HG03039 (cell line): ENCODE results near the gene TMEM30A.

ENCODE experiments used
- ATAC-seq: cut with Tn5 transposase; IDR thresholded peaks from one replicate; pipeline ENCODE4 v1.9.1; 2021; ENCODE audit warnings: mild to moderate bottlenecking, moderate library complexity; ENCODE audit not compliant: unreplicated experiment

Gene TMEM30A

GRCh38 chr6:75292555-75292954 lies 8.0 kb upstream of the TMEM30A start:
- ATAC-seq: no peak

DNA sequence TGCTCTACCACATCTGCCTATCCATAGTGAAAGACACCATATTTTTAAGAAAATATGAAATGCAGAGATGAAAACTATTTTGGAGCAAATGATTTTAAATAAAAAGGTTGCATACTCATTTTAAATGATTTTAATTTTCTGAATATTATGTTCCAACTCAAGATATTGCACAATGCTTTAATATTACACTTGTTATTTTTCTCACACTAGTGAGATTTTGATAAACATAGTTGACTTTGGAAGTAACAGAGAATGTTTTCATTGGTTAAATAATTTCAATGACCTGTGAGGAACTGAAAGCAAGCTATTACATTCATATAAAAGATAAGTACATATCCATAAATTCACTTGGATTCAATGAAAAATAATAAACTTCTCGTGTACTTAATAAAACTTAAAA lies 7.2 kb upstream of the TMEM30A start:
- no peak for ATAC-seq

- ATAC-seq: no peak
Measured at GRCh38 chr6:75291331-75291730, 6.7 kb upstream of the TMEM30A start.

DNA sequence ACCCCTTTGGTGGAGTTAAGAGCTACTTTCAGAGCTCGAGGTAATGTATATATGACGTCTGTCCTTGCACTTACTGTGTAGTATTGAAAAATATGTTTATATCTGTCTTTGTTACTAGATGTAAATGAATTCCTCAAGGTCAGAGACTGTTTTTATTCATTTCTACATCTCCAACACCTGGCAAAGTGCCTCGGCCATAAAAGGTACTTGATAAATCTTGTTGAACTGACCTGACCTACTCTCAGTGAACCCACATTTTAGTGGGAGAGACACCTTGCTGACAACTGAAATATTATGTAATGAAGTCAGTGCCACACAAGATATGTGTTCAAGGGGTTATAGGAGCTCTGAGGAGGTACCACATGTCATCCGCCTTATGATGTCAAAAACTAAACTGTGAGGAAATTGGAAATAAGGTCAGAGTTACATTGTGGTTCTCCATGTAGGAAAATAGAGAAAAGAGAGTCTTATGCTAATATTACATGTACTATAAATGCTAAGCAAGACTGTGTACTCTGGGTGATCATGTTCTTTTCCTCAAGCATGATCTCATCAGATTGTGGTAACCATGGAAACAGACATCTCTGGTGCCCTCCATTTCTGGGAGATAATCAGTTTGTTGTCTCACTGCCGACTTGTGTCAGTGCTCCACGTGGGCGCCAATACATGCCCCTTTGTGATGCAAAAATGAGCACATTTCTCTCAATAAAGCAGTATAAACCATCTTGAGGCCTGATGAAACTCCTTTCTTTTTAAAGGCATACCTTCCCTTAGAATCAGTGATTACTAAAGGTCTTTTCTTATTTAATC lies 5.7 kb upstream of the TMEM30A start:
- ATAC-seq: no peak

- no peak for ATAC-seq
Measured at GRCh38 chr6:75288023-75288422, 3.4 kb upstream of the TMEM30A start.

DNA sequence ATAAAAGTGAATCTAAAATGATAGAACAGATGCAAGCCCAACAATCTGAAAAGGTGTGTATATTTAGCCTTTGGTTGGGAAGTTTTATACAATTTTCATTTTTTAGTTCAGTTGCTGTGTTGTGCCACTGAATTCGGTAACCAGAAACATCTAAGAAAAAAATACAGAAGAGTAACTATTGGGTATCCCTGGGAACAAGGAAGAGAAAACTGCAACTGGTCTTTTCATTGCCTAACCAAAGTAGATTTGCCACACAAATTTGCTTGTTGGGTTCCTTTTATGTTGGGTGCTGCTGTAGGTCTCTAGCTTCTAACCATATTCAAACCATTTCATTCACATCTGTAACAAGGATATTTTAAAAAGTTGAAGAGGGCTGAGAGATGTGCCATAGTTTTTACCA lies 2.8 kb upstream of the TMEM30A start:
- no peak for ATAC-seq

DNA sequence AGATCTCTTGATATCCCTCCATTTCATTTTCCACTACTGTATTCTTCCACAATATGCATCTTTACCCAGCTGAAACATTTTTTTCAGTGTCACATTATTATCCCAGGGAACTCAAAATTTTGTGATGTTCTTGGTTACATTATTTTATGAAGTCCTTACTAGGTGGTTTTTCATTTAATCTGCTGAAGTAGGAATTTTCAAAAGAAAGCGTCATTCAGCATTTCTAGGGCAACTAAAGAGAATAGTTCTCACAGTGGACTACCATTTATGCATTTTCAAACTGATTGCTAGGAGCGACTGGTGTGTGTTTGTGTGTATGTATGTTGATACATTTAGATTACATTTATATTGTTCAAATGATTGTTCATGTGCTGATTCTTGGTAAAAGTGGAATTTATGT lies 2.4 kb upstream of the TMEM30A start:
- ATAC-seq: no peak

DNA sequence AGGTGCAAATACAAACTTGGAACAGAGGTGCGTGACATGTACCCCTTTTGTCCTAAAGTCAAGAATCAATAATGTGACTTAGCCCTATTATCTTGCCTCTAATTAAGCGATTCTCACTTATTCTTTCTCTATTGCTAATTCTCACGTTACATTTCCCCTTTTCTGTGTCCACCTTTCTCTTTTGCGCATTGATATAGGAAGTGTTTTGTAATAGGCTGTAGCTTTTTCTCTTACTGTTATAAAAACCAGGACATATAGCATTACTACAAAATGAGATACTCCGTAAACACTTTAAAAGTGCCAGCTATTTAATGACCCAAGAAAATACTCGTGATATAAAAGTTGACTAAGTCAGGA lies 669 bp upstream of the TMEM30A start:
- peak; percentile 4 for ATAC-seq

DNA sequence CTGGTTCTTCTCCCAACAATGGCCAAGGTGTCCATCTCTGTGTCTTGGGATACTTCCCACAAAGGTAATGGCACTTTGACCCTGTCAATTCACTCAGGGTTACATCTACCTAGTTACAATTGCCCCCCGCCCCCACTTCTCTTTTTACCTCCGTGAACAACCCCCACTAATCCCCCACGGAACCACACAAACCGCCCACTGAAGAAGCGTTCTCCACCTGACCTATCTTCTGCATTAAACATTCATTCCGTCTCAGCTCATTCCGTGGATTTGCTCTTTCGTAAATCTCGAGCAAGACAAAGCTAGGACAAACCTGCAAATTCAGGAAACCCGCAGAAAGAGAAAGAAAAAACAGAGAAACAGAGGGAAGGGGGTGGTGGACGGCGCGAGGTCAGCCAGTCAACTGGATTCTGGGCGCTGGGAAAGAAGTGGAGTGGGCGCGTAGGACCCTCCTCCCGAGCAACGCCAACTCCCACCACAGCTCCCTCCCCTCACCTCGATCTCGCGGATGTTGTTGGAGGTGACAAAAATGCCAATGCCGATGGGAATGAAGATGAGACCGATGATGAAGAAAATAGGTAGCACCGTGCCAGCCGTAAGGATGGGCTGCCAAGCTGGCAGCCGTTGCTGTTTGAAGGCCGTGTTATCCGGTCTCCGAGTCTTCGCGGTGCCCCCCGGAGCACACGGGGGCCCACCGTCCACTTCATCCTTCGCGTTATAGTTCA lies 523 bp downstream of the TMEM30A start:
- ATAC-seq: peak; percentile 5

GRCh38 chr6:75282706-75283105 lies 1.9 kb downstream of the TMEM30A start:
- ATAC-seq: no peak

GRCh38 chr6:75281653-75282052 lies 2.9 kb downstream of the TMEM30A start:
- no peak for ATAC-seq

GRCh38 chr6:75280131-75280855 lies 4.3 kb downstream of the TMEM30A start:
- no peak for ATAC-seq

DNA sequence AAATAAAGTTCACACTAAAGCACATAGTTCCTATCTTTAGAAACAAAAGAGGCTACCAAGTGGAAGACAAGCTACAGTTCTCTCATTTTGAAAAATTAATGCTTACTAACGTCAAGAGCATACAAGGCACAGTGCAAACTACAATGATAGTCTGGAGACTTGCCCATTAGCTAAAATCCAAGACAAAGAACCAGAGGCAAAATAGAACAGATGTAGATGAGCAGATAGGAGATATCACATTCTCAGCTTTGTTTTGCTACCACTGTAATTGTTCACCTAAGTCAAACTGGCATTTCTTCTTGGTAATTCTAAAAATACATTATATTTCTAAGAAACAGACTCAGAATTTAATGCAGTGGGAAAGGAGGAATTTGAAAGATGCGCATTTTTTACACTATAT lies 5.2 kb downstream of the TMEM30A start:
- no peak for ATAC-seq

DNA sequence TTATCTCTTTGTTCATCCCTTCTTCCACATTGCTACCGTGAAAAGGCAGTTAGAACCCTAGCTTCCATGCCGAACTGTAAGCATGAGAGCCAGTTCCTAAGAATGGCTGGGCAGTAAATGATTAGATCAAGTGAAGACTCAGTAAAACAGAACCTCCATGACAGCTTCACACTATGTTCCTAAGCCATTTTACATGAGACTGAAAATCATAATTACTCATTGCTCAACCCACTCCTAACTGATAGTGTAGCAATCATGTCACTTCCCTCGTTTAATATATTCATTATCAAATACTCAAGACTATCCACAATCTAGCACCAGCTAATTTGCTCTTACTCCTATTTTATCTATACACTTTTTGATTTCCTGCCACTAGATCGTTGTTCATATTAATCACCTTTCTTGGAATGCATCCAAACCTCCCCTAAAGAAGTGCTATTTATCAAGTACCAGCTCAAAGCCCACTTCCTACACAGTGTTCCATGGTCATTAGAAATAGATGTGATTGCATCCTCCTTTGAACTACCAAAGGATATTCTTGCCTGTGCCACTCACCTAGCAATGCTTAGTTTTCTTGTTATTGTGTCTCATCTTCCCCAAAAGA lies 6.0 kb downstream of the TMEM30A start:
- ATAC-seq: no peak

DNA sequence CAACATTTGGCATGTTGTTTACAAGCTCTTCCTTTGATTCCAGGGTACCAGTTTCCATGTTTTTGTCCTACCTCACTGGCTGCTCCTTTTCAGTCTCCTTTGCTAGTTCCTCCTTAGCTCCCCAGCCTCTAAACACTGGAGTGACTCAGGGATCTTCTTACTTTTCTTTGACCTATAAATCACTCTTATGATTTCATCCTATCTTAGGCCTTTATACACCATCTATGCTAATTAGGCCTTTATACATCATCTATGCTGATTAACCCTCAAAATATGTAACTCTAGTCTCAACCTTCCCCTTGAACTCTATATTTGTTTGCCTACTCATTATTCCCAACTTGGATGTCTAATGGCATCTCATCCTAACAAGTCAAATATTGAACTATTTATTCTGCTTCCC lies 9.5 kb downstream of the TMEM30A start:
- no peak for ATAC-seq

DNA sequence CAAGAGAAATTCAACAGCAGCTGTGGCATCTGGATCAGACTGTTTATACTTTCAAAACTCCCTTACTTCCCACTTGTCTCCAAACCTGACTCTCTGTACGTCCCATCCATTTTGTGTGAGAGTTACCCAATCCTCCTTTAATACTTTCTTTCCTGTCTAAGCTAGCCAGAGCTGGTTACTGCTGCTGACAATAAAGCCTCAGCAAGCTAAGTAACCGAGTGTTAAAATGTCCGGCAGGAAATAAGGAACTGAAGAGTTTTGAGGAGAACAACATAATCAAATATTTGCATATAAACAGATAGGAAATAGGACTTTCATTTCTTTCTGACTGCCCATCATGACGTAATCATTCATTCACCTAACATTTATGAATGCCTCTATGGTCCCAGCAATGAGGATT lies 11.6 kb downstream of the TMEM30A start:
- no peak for ATAC-seq

DNA sequence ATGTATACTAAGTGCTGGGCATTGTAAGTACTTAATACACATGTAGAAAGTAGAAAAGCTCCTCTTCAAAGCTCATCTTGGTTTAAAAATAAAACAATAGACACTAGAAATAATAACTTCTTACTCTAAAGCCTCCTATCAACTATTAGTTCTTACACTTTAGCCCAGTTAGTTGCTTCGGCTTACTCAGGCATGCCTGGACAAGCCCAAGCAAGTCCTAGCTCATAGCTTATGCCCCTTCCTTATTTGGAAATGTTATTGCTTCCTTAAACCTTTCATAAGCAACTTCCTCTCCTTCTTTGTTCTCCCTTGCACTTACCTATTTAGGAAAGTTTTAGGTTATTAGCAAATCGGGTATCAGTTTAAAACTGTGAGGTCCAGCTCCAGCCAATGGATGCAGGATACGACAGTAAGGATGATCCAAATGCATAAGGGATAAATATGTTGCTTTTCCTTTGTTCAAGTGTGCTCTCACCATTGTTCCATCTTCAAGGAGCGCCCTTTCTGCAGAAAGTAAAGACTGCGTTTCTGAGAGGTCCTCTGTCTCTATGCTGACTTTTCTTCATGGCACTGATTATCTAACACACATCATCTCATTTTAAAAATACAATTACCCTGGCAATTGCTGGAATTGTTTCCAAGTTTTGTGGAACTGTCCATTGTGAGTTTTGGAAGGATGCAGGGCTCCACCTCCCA lies 12.3 kb downstream of the TMEM30A start:
- no peak for ATAC-seq

- no peak for ATAC-seq
Measured at GRCh38 chr6:75268988-75269354, 15.6 kb downstream of the TMEM30A start.

GRCh38 chr6:75268121-75268987 lies 16.2 kb downstream of the TMEM30A start:
- ATAC-seq: no peak

DNA sequence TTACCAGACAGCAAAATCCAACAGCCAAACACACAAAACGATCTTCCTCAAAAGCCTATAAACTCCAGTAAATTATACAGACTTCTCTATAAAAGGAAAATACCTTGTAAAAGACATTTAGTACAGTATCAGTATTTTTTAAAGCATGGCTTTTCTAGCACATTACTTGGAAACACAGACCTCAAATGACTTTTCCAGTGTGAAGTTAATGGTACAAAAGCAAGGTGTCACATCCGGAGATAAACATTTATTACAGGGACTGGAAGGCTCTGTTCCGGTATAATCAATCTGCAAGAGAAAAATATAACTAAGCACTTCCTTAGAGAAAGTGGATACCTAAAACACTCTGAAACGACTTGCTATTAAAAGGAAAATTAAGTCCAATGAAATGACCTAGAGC lies 17.1 kb downstream of the TMEM30A start:
- ATAC-seq: no peak
